Measurements from ENCODE around the gene PLXDC2.

- TF ChIP-seq CTCF (conservative IDR thresholded peaks at IDR 0.05 in 1 of 2, IDR thresholded peaks at IDR 0.05 in 1 of 2; ENCODE audit: extremely low read depth in 1 of 2, insufficient read depth in 1 of 2, low read depth in 1 of 2, low read length in 2 of 2) (no peak), EZH2 (IDR thresholded peaks at IDR 0.05; ENCODE audit: borderline replicate concordance, low read length) (no peak)
Measured at GRCh38 chr10:20004087-20004523, 187.9 kb downstream of the PLXDC2 start.

Measured in mammary epithelial cell (primary cell).